NB4 (cell line): ENCODE results near the gene PRSS38.

Experiments used
- DNase-seq: peaks from one replicate; pipeline ENCODE4 v3.0.0; 2010; ENCODE audit warnings: low read depth
- H3K4me3 ChIP-seq: one replicate; pipeline ENCODE4 v1.5.1; 2011; ENCODE audit warnings: mild to moderate bottlenecking, low read depth, low read length, moderate library complexity
- CTCF ChIP-seq: IDR thresholded peaks from one replicate; pipeline ENCODE4 v1.5.1; 2012; ENCODE audit warnings: low read depth, low read length
- MYC ChIP-seq: IDR thresholded peaks from 2 replicates; pipeline ENCODE4 v1.6.1; 2011; ENCODE audit warnings: low read depth, low read length
- POLR2A ChIP-seq: IDR thresholded peaks from 2 replicates; pipeline ENCODE4 v1.6.1; 2011; ENCODE audit warnings: mild to moderate bottlenecking; ENCODE audit not compliant: insufficient read length; ENCODE audit errors: extremely low read depth
- TF ChIP-seq, protein P1 (sequence below): IDR thresholded peaks from 2 replicates; pipeline ENCODE4 v1.6.1; 2011; ENCODE audit warnings: low read depth, low read length

The PRSS38 gene

DNA sequence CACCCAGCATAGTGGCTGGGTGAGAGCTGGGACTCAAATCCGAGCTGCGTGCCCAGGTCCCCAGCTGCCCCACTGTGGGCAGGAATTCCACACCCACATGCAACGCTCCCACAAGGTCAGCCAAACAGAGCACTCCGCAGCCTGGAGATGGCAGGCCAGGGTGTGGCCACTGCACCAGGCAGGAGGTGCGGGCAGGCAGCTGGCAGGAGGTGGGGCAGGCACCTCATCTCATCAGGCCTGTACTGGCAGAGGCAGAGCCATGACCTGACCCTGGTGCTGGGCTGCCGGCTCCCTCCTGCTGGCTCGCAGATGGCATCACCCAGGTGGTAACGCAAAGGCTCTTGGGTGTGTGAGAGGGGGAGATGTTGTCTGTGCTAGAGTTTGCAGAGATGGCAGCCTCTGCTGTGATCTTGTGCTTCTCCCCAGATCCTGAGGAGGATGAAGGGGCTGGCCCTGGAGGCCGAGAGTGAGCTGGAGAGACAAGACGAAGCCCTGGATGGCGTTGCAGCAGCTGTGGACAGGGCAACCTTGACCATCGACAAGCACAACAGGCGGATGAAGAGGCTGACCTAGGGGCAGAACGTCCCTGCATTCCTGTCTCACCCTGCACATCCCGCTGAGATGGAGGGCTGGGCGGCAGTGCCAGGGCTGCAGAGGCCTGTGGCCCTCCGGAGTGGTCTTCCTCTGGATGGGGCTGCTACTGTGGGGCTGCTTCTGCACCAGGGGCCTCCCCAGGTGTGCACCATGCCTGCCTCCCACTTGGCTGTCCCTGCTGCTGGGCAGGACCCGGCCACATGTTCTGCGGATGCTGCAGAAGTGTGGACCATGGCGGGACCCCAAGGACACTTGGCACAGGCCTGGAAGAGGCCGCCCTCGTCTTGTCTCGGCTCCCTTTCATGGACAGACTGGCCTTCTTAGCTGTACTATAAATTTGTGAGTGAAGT lies 35.1 kb upstream of the PRSS38 start:
- TF ChIP-seq POLR2A (no peak), MYC (no peak), CTCF (no peak)
- TF ChIP-seq, protein P1, sequence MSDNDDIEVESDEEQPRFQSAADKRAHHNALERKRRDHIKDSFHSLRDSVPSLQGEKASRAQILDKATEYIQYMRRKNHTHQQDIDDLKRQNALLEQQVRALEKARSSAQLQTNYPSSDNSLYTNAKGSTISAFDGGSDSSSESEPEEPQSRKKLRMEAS = no peak
- DNase-seq = no peak
- H3K4me3 ChIP-seq = no peak overlapping the region

DNA sequence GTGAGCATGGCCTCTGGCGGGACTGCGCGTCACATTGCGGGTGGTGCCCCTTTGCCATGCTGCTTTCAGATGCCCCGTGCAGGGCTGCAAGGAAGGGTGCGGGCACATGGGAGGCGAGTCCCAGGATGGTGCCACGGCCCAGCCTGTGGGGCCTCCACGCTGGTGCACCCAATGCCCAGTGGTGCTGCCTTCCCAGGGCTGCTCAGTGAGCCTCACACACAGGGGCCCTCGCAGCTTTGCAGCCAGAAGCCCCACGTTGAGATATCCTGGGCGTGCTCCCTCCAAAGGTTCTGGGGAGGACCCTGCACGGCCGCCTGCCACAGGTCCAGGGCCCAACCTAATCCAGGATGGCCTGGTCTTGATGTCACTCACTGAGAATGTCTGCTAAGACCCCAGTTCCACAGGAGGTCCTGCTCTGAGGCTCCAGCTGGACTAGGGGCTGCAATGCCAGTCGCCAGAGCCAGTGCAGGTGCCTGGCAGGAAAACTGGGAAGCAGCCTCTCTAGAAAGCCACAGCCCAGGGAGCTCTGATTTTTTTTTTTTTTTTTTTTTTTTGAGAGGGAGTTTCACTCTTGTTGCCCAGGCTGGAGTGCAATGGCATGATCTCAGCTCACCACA lies 34.1 kb upstream of the PRSS38 start:
- H3K4me3 ChIP-seq = no peak overlapping the region
- TF ChIP-seq POLR2A = no peak
- TF ChIP-seq MYC = no peak
- TF ChIP-seq CTCF = no peak
- no peak for DNase-seq

- H3K4me3 ChIP-seq = no peak overlapping the region
- no peak for DNase-seq
- no peak for TF ChIP-seq MYC
Observed at GRCh38 chr1:227782226-227782625, 33.2 kb upstream of the PRSS38 start.

- no peak for TF ChIP-seq POLR2A
- TF ChIP-seq, protein P1 = no peak
- TF ChIP-seq MYC = no peak
- no peak for TF ChIP-seq CTCF
- no peak for DNase-seq
- no peak overlapping the region for H3K4me3 ChIP-seq
Observed at GRCh38 chr1:227785094-227785804, 30.2 kb upstream of the PRSS38 start.

DNA sequence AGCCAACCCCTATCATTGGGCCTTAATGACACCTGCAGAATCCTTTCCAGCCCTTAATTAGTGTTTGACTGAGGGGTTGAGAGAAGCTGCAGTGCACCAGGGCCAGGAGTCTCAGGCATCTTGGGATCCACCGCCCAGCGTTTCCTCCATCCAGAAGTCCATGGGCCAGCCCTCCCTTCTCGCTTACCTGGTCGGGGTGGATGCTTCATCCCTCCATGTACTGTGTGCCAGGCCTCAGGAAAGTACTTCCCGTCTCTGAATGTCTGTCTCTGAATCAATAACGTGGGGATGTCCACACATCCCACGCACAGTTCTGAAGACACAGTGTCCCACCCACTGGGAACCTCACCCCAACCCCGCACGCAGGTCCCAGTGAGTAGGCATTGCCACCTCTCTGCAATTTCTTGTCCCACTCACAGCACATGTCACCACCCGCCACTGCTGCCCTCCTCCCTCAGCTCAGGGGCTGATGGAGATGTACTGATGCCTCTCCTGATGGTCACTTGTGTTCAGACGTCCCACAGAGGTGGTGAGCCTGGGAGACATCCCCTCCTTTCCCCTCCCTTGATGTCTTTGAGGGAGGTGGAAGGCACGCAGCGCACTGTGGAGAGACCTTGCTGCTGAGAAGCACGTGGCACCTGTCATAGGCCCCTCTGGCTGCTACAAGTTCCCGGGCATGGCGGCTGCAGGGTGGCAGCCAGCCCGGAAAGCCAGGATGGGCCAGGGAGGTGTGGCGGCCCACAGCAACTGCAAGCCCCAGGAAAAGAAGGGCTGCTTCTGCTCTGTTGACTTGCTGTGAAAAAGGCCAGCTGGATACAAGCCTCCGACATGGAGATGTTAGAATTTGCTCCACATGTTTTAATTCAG lies 29.4 kb upstream of the PRSS38 start:
- TF ChIP-seq MYC (no peak), CTCF (no peak), POLR2A (no peak)
- no peak for DNase-seq
- H3K4me3 ChIP-seq = no peak overlapping the region
